ENCODE results near the gene TSPO2.

TSPO2 gene

GRCh38 chr6:41080621-41081020 is 38.4 kb downstream of the TSPO2 start:
- Histone ChIP-seq H3K4me1 (ENCODE audit: insufficient read depth, low read length) (peaks cover under 1% of the 10 kb centered on the region; the same call in 1 of the 2 replicates), H3K9ac (ENCODE audit: low read depth, low read length) (no peak overlapping the region), H3K27me3 (ENCODE audit: insufficient read depth, low read length) (no peaks in the 10 kb centered on the region), H3K27ac (ENCODE audit: low read length) (no peak overlapping the region), H3K9me3 (ENCODE audit: insufficient read depth, low read depth, low read length) (no peaks in the 10 kb centered on the region), H3K4me3 (ENCODE audit: low read length) (no peak overlapping the region), H3K36me3 (ENCODE audit: insufficient read depth, low read depth, low read length) (peaks cover 79% of the 10 kb centered on the region)

GRCh38 chr6:41083072-41083471 is 40.8 kb downstream of the TSPO2 start:
- Histone ChIP-seq H3K9me3 (ENCODE audit: insufficient read depth, low read depth, low read length) (no peaks in the 10 kb centered on the region), H3K36me3 (ENCODE audit: insufficient read depth, low read depth, low read length) (peaks cover 96% of the 10 kb centered on the region), H3K4me3 (ENCODE audit: low read length) (no peak overlapping the region), H3K9ac (ENCODE audit: low read depth, low read length) (no peak overlapping the region), H3K4me1 (ENCODE audit: insufficient read depth, low read length) (no peaks in the 10 kb centered on the region), H3K27me3 (ENCODE audit: insufficient read depth, low read length) (no peaks in the 10 kb centered on the region), H3K27ac (ENCODE audit: low read length) (no peak overlapping the region)

GRCh38 chr6:41085182-41085581 is 42.9 kb downstream of the TSPO2 start:
- no peak overlapping the region for H3K9ac ChIP-seq (ENCODE audit: low read depth, low read length)
- peaks cover 94% of the 10 kb centered on the region for H3K36me3 ChIP-seq (ENCODE audit: insufficient read depth, low read depth, low read length)
- no peak overlapping the region for H3K27ac ChIP-seq (ENCODE audit: low read length)
- no peak overlapping the region for H3K4me3 ChIP-seq (ENCODE audit: low read length)
- H3K27me3 ChIP-seq (ENCODE audit: insufficient read depth, low read length): no peaks in the 10 kb centered on the region
- H3K9me3 ChIP-seq (ENCODE audit: insufficient read depth, low read depth, low read length): no peaks in the 10 kb centered on the region
- no peaks in the 10 kb centered on the region for H3K4me1 ChIP-seq (ENCODE audit: insufficient read depth, low read length)

- Histone ChIP-seq H3K27me3 (ENCODE audit: insufficient read depth, low read length) (no peaks in the 10 kb centered on the region), H3K4me3 (ENCODE audit: low read length) (no peak overlapping the region), H3K4me1 (ENCODE audit: insufficient read depth, low read length) (no peaks in the 10 kb centered on the region), H3K9ac (ENCODE audit: low read depth, low read length) (no peak overlapping the region), H3K27ac (ENCODE audit: low read length) (no peak overlapping the region), H3K9me3 (ENCODE audit: insufficient read depth, low read depth, low read length) (no peaks in the 10 kb centered on the region), H3K36me3 (ENCODE audit: insufficient read depth, low read depth, low read length) (peaks cover 96% of the 10 kb centered on the region)
Observed at GRCh38 chr6:41088451-41088850, 46.2 kb downstream of the TSPO2 start.

GRCh38 chr6:41090841-41091761 is 48.8 kb downstream of the TSPO2 start:
- H3K27ac ChIP-seq (ENCODE audit: low read length): no peak overlapping the region
- H3K36me3 ChIP-seq (ENCODE audit: insufficient read depth, low read depth, low read length): peaks cover 96% of the 10 kb centered on the region
- H3K4me3 ChIP-seq (ENCODE audit: low read length): no peak overlapping the region
- H3K9ac ChIP-seq (ENCODE audit: low read depth, low read length): no peak overlapping the region
- H3K27me3 ChIP-seq (ENCODE audit: insufficient read depth, low read length): no peaks in the 10 kb centered on the region
- no peaks in the 10 kb centered on the region for H3K9me3 ChIP-seq (ENCODE audit: insufficient read depth, low read depth, low read length)
- H3K4me1 ChIP-seq (ENCODE audit: insufficient read depth, low read length): no peaks in the 10 kb centered on the region

GRCh38 chr6:41092421-41093140 is 50.3 kb downstream of the TSPO2 start:
- Histone ChIP-seq H3K4me1 (ENCODE audit: insufficient read depth, low read length) (no peaks in the 10 kb centered on the region), H3K36me3 (ENCODE audit: insufficient read depth, low read depth, low read length) (peaks cover 97% of the 10 kb centered on the region), H3K4me3 (ENCODE audit: low read length) (no peak overlapping the region), H3K9ac (ENCODE audit: low read depth, low read length) (no peak overlapping the region), H3K27ac (ENCODE audit: low read length) (no peak overlapping the region), H3K27me3 (ENCODE audit: insufficient read depth, low read length) (no peaks in the 10 kb centered on the region), H3K9me3 (ENCODE audit: insufficient read depth, low read depth, low read length) (no peaks in the 10 kb centered on the region)

GRCh38 chr6:41093729-41094128 is 51.5 kb downstream of the TSPO2 start:
- H3K27ac ChIP-seq (ENCODE audit: low read length): no peak overlapping the region
- no peaks in the 10 kb centered on the region for H3K27me3 ChIP-seq (ENCODE audit: insufficient read depth, low read length)
- no peak overlapping the region for H3K9ac ChIP-seq (ENCODE audit: low read depth, low read length)
- peaks cover 99% of the 10 kb centered on the region for H3K36me3 ChIP-seq (ENCODE audit: insufficient read depth, low read depth, low read length)
- no peaks in the 10 kb centered on the region for H3K4me1 ChIP-seq (ENCODE audit: insufficient read depth, low read length)
- H3K9me3 ChIP-seq (ENCODE audit: insufficient read depth, low read depth, low read length): no peaks in the 10 kb centered on the region
- no peak overlapping the region for H3K4me3 ChIP-seq (ENCODE audit: low read length)
